ENCODE measurements around the gene DHRSX. TPM values are rescaled to one million over a fixed set of nuclear protein-coding genes. Genes with fewer than 3 reads are reported as not detected.

The DHRSX gene
- total RNA-seq, 1 donor from 2014 or later: 30.4 TPM

DNA sequence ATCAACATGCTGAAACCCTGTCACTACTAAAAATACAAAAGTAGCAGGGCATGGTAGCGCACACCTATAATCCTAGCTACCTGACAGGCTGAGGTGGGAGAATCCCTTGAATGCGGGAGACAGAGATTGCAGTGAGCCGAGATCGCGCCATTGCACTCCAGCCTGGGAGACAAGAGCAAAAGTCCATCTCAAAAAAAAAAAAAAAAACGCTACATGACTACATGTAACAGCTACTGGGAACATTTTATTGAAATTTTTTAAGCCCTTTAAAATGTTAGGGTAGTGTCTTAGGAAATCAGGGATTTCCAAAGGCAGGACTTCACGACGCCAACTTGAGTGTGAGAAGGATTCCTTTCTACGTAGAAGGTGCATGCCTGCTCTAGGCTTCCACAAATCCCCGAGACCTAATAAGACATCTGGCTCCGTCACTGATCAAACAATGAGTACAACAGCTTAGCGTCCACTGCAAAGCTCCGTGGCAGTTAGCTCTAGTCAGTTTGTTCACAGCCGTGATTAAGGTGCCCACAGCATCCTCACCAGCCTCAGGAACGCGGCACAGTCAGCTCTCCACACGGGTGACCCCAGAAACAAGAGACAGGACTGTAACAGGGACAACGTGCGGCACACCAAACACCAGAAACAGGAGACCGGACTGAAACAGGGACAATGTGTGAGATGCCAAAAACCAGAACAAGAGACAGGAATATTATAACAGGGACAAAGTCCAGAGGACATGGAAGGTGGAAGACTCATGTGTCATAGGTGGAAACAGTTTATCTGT, 33.7 kb downstream of the DHRSX start:
- Histone ChIP-seq H3K36me3 (ENCODE audit: insufficient read depth, low read length) (no peaks in the 10 kb centered on the region), H2AFZ (ENCODE audit: low read depth, low read length) (no peak overlapping the region), H3K9me3 (ENCODE audit: insufficient read depth, low read depth, low read length) (no peaks in the 10 kb centered on the region), H4K20me1 (ENCODE audit: insufficient read depth, low read length) (peaks cover 74% of the 10 kb centered on the region), H3K27ac (ENCODE audit: low read depth, low read length) (no peak overlapping the region), H3K79me2 (ENCODE audit: insufficient read depth, low read length) (peaks cover 56% of the 10 kb centered on the region), H3K4me3 (ENCODE audit: insufficient read depth, low read depth, low read length) (no peak overlapping the region), H3K9ac (ENCODE audit: low read length) (no peak overlapping the region), H3K4me1 (ENCODE audit: insufficient read depth, low read length) (peaks cover 4% of the 10 kb centered on the region), H3K27me3 (ENCODE audit: insufficient read depth, low read length) (no peaks in the 10 kb centered on the region), H3K4me2 (ENCODE audit: low read length) (no peak overlapping the region)
- H3K9me3 Mint-ChIP-seq (ENCODE audit: unreplicated experiment): no peaks in the 10 kb centered on the region
- peaks cover 13% of the 10 kb centered on the region for H3K4me1 Mint-ChIP-seq (ENCODE audit: low read depth, unreplicated experiment)
- no peak for TF ChIP-seq EZH2 (IDR thresholded peaks at IDR 0.05; ENCODE audit: insufficient read depth, low read length)
- TF ChIP-seq, protein P1, sequence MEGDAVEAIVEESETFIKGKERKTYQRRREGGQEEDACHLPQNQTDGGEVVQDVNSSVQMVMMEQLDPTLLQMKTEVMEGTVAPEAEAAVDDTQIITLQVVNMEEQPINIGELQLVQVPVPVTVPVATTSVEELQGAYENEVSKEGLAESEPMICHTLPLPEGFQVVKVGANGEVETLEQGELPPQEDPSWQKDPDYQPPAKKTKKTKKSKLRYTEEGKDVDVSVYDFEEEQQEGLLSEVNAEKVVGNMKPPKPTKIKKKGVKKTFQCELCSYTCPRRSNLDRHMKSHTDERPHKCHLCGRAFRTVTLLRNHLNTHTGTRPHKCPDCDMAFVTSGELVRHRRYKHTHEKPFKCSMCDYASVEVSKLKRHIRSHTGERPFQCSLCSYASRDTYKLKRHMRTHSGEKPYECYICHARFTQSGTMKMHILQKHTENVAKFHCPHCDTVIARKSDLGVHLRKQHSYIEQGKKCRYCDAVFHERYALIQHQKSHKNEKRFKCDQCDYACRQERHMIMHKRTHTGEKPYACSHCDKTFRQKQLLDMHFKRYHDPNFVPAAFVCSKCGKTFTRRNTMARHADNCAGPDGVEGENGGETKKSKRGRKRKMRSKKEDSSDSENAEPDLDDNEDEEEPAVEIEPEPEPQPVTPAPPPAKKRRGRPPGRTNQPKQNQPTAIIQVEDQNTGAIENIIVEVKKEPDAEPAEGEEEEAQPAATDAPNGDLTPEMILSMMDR (IDR thresholded peaks at IDR 0.05; ENCODE audit: insufficient read depth, low read depth, low read length): no peak
- H3K36me3 Mint-ChIP-seq (ENCODE audit: low read depth, unreplicated experiment): peaks cover 7% of the 10 kb centered on the region
- no peak for DNase-seq (ENCODE audit: low read depth)
- no peak for FAIRE-seq
- no peaks in the 10 kb centered on the region for H3K27me3 Mint-ChIP-seq (ENCODE audit: low read depth, unreplicated experiment)
- no peak overlapping the region for H3K4me3 Mint-ChIP-seq (ENCODE audit: unreplicated experiment)
- H3K27ac Mint-ChIP-seq (ENCODE audit: unreplicated experiment): no peak overlapping the region

DNA sequence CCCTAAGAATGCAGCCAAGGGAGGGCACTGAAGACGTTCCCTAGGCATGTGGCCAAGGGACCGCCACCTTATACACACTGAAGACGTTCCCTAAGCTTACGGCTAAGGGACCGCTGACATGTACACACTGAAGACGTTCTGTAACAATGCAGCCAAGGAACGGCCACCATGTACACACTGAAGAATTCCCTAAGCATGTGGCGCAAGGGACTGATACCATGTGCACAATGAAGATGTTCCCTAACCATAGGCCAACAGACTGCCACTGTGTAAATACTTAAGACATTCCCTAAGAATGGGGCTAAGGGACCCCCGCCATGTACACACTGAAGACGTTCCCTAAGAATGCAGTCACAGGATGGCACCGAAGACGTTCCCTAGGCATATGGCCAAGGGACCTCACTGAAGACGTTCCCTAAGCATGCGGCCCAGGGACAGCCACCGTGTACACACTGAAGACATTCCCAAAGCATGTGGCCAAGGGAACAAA, 36.1 kb downstream of the DHRSX start:
- Histone ChIP-seq H3K79me2 (ENCODE audit: insufficient read depth, low read length) (peaks cover 47% of the 10 kb centered on the region), H3K4me2 (ENCODE audit: low read length) (no peak overlapping the region), H3K4me1 (ENCODE audit: insufficient read depth, low read length) (peaks cover 4% of the 10 kb centered on the region), H3K27me3 (ENCODE audit: insufficient read depth, low read length) (no peaks in the 10 kb centered on the region), H3K9me3 (ENCODE audit: insufficient read depth, low read depth, low read length) (no peaks in the 10 kb centered on the region), H3K27ac (ENCODE audit: low read depth, low read length) (no peak overlapping the region), H3K36me3 (ENCODE audit: insufficient read depth, low read length) (no peaks in the 10 kb centered on the region), H3K9ac (ENCODE audit: low read length) (no peak overlapping the region), H2AFZ (ENCODE audit: low read depth, low read length) (no peak overlapping the region), H3K4me3 (ENCODE audit: insufficient read depth, low read depth, low read length) (no peak overlapping the region), H4K20me1 (ENCODE audit: insufficient read depth, low read length) (peaks cover 60% of the 10 kb centered on the region)
- Mint-ChIP-seq H3K9me3 (ENCODE audit: unreplicated experiment) (no peaks in the 10 kb centered on the region), H3K36me3 (ENCODE audit: low read depth, unreplicated experiment) (peaks cover 3% of the 10 kb centered on the region), H3K27me3 (ENCODE audit: low read depth, unreplicated experiment) (no peaks in the 10 kb centered on the region), H3K27ac (ENCODE audit: unreplicated experiment) (no peak overlapping the region), H3K4me3 (ENCODE audit: unreplicated experiment) (no peak overlapping the region), H3K4me1 (ENCODE audit: low read depth, unreplicated experiment) (peaks cover 13% of the 10 kb centered on the region)
- no peak for TF ChIP-seq EZH2 (IDR thresholded peaks at IDR 0.05; ENCODE audit: insufficient read depth, low read length)
- TF ChIP-seq, protein P1 (IDR thresholded peaks at IDR 0.05; ENCODE audit: insufficient read depth, low read depth, low read length): no peak
- FAIRE-seq (no peak), DNase-seq (ENCODE audit: low read depth) (no peak)
